OCI-LY1 (cell line): ENCODE measurements around the gene ADGRG3.
"Not testable (repeated sequence)": the region's sequence is repeated elsewhere in the genome, so short reads cannot be mapped to it uniquely, and the experiment has no call there.

Experiments used
- H2AFZ ChIP-seq: fragments of 200-600 bp; sonication (generic), shearing (Covaris generic); 2 replicates; pipeline ENCODE4 v1.6.0; 2014; ENCODE audit warnings: antibody characterized with exemption, mild to moderate bottlenecking, low read length
- H3F3A ChIP-seq: fragments of 200-600 bp; sonication (generic), shearing (Covaris generic); 2 replicates; pipeline ENCODE4 v1.6.0; 2014; ENCODE audit warnings: mild to moderate bottlenecking, antibody characterized with exemption, low read length, moderate library complexity; ENCODE audit not compliant: insufficient read depth
- H3K27ac ChIP-seq: fragments of 200-600 bp; sonication (generic); 2 replicates; pipeline ENCODE4 v1.5.1; 2014; ENCODE audit warnings: low read length, mixed run types, mild to moderate bottlenecking, low read depth; ENCODE audit not compliant: poor library complexity, severe bottlenecking
- H3K27me3 ChIP-seq: fragments of 200-600 bp; sonication (generic); 2 replicates; pipeline ENCODE4 v1.6.0; 2014; ENCODE audit warnings: antibody characterized with exemption, mild to moderate bottlenecking, low read length, moderate library complexity; ENCODE audit not compliant: insufficient read depth
- H3K36me3 ChIP-seq: fragments of 200-600 bp; sonication (generic); 2 replicates; pipeline ENCODE4 v1.6.1; 2014; ENCODE audit warnings: mild to moderate bottlenecking, antibody characterized with exemption, low read length, moderate library complexity, mixed read lengths; ENCODE audit not compliant: insufficient read depth
- H3K4me1 ChIP-seq: fragments of 200-600 bp; sonication (generic); 2 replicates; pipeline ENCODE4 v1.5.1; 2014; ENCODE audit warnings: mild to moderate bottlenecking, low read length, moderate library complexity; ENCODE audit not compliant: insufficient read depth, severe bottlenecking
- H3K4me2 ChIP-seq: fragments of 200-600 bp; sonication (generic), shearing (Covaris generic); 2 replicates; pipeline ENCODE4 v1.6.1; 2014; ENCODE audit warnings: low read length
- H3K4me3 ChIP-seq: fragments of 200-600 bp; sonication (generic); 2 replicates; pipeline ENCODE4 v1.5.1; 2014; ENCODE audit warnings: low read length, low read depth, mild to moderate bottlenecking, mixed read lengths; ENCODE audit not compliant: poor library complexity, severe bottlenecking
- H3K79me2 ChIP-seq: fragments of 200-600 bp; shearing (Covaris generic); 2 replicates; pipeline ENCODE4 v1.6.1; 2016; ENCODE audit warnings: mixed run types, low read length, mixed read lengths; ENCODE audit not compliant: insufficient read depth
- H3K9ac ChIP-seq: fragments of 200-600 bp; sonication (generic), shearing (Covaris generic); 2 replicates; pipeline ENCODE4 v1.6.1; 2014; ENCODE audit warnings: mild to moderate bottlenecking, low read length, mixed read lengths
- H3K9me2 ChIP-seq: fragments of 200-600 bp; sonication (generic), shearing (Covaris generic); 2 replicates; pipeline ENCODE4 v1.6.1; 2014; ENCODE audit warnings: low read depth, mild to moderate bottlenecking, low read length, mixed read lengths
- H3K9me3 ChIP-seq: fragments of 200-600 bp; shearing (Covaris generic); 2 replicates; pipeline ENCODE4 v1.6.1; 2014; ENCODE audit warnings: low read length, mixed read lengths
- H4K20me1 ChIP-seq: fragments of 200-600 bp; sonication (generic), shearing (Covaris generic); 2 replicates; pipeline ENCODE4 v1.6.0; 2016; ENCODE audit warnings: mild to moderate bottlenecking, low read length; ENCODE audit not compliant: insufficient read depth
- CTCF ChIP-seq: fragments of 200-600 bp; sonication (generic), shearing (Covaris generic); IDR thresholded peaks from 2 replicates; pipeline ENCODE4 v1.5.1; 2017; ENCODE audit warnings: mild to moderate bottlenecking, antibody characterized with exemption, low read length, moderate library complexity, mixed read lengths
- EZH2 ChIP-seq: fragments of 200-600 bp; sonication (generic), shearing (Covaris generic); IDR thresholded peaks from 2 replicates; pipeline ENCODE4 v1.8.0; 2017; ENCODE audit warnings: borderline replicate concordance, mixed run types, mild to moderate bottlenecking, antibody characterized with exemption, low read length, moderate library complexity, mixed read lengths

The ADGRG3 gene

DNA sequence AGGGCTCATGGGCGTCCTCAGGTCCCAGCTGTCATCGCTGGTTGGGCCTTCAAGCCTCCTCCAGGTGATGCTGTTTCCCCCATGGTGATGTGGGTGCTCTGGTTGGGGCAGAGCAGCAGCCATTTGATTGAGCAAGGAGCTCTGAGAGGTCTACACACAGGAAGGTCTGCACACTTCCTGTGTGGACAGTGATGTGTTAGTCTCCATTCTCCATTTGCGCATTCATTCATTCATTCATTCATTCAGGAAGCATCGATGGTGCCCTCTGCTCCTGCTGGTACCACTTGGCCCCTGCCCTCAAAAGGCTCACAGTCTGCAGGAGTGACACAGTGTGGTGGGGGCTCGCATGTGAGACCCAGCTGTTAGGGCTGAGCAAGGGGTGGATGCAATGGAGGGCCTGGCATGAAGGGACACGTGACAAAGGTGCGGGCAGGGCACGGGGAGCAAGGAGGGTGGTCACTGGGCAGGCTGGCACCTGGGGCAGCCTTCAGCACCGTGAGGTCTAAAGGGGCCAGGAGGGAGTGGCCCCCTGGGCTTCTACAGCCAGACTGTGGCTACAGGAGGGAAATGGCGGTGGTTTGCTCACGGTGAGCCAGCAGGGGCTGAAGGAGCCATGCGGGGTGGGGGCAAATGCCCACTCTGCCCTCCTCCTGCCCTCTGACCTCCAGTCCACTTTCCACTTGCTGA is 1.5 kb downstream of the ADGRG3 start:
- Histone ChIP-seq H3K9ac (no peak overlapping the region), H3K27ac (no peak overlapping the region), H3K27me3 (no peaks in the 10 kb centered on the region), H4K20me1 (no peaks in the 10 kb centered on the region), H3K4me3 (no peak overlapping the region), H3K79me2 (no peaks in the 10 kb centered on the region), H3K36me3 (no peaks in the 10 kb centered on the region), H3F3A (no peaks in the 10 kb centered on the region), H3K4me1 (no peaks in the 10 kb centered on the region), H3K9me3 (no peaks in the 10 kb centered on the region), H2AFZ (no peak overlapping the region), H3K9me2 (no peaks in the 10 kb centered on the region), H3K4me2 (no peak overlapping the region)
- TF ChIP-seq EZH2 (no peak), CTCF (no peak)

DNA sequence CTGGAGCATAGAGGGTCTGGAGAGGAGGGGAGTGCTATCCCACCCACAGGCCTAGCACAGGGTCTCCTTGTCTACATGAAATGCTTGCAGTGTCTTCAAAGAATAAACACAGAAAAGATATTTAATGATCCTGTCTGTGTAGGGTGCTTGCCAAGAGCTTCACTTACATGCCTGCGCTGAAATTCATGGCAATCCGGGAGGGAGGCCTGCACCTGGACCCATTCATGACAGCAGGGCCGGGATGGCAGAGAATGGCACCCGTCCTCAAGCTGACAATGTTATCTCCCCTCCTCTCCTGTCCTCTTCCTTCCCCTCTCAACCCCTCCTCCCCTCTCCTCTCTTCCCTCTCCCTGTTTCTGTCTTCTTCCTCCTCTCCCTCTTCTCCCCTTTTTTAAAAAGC is 2.1 kb downstream of the ADGRG3 start:
- no peaks in the 10 kb centered on the region for H3K9me2 ChIP-seq
- H3K36me3 ChIP-seq = no peaks in the 10 kb centered on the region
- H3K79me2 ChIP-seq = no peaks in the 10 kb centered on the region
- H2AFZ ChIP-seq = no peak overlapping the region
- H3K4me3 ChIP-seq = no peak overlapping the region
- no peak overlapping the region for H3K4me2 ChIP-seq
- no peak overlapping the region for H3K27ac ChIP-seq
- no peak overlapping the region for H3K9ac ChIP-seq
- no peaks in the 10 kb centered on the region for H3F3A ChIP-seq
- H3K4me1 ChIP-seq = no peaks in the 10 kb centered on the region
- TF ChIP-seq CTCF (no peak), EZH2 (no peak)
- no peaks in the 10 kb centered on the region for H4K20me1 ChIP-seq
- no peaks in the 10 kb centered on the region for H3K9me3 ChIP-seq
- H3K27me3 ChIP-seq = no peaks in the 10 kb centered on the region

GRCh38 chr16:57671451-57671850 is 3.3 kb downstream of the ADGRG3 start:
- H2AFZ ChIP-seq, H3K4me1 ChIP-seq, H4K20me1 ChIP-seq, H3K27ac ChIP-seq, H3F3A ChIP-seq, H3K79me2 ChIP-seq, H3K27me3 ChIP-seq, H3K4me2 ChIP-seq, H3K9me3 ChIP-seq, H3K9ac ChIP-seq, H3K4me3 ChIP-seq, H3K9me2 ChIP-seq, H3K36me3 ChIP-seq: not testable (repeated sequence)

- Histone ChIP-seq H2AFZ (no peak overlapping the region), H3K27me3 (no peaks in the 10 kb centered on the region), H3K4me1 (no peaks in the 10 kb centered on the region), H3F3A (no peaks in the 10 kb centered on the region), H3K36me3 (no peaks in the 10 kb centered on the region), H3K9me2 (no peaks in the 10 kb centered on the region), H3K9me3 (no peaks in the 10 kb centered on the region), H4K20me1 (no peaks in the 10 kb centered on the region), H3K4me2 (no peak overlapping the region), H3K9ac (no peak overlapping the region), H3K27ac (no peak overlapping the region), H3K79me2 (no peaks in the 10 kb centered on the region), H3K4me3 (no peak overlapping the region)
- TF ChIP-seq CTCF (no peak), EZH2 (no peak)
Measured at GRCh38 chr16:57672416-57672815, 4.3 kb downstream of the ADGRG3 start.
